Cardiac fibroblast (primary cell): ENCODE measurements around the gene PGGT1B.
A peak's percentile ranks its signal among the peaks of the same experiment; 100 is the strongest.

Source experiments
- DNase-seq, 2 donors: peaks; one replicate each; pipeline versions ENCODE4 v3.0.0 to v3.0.0-alpha.2; 2010; ENCODE audit warnings: low read depth in 2 of 2
- H3K4me3 ChIP-seq, 2 donors: replicated peaks in 1 of 2; 1 replicate in 1 of 2; 2 replicates in 1 of 2; pipeline ENCODE4 v1.5.1; 2011; ENCODE audit warnings: low read depth in 2 of 2, low read length in 2 of 2, mild to moderate bottlenecking in 2 of 2, moderate library complexity in 1 of 2
- TF ChIP-seq, protein P1 (sequence below): IDR thresholded peaks from one replicate; pipeline ENCODE4 v1.5.1; 2011; ENCODE audit warnings: low read depth, mild to moderate bottlenecking, low read length, inconsistent platforms

Gene PGGT1B

DNA sequence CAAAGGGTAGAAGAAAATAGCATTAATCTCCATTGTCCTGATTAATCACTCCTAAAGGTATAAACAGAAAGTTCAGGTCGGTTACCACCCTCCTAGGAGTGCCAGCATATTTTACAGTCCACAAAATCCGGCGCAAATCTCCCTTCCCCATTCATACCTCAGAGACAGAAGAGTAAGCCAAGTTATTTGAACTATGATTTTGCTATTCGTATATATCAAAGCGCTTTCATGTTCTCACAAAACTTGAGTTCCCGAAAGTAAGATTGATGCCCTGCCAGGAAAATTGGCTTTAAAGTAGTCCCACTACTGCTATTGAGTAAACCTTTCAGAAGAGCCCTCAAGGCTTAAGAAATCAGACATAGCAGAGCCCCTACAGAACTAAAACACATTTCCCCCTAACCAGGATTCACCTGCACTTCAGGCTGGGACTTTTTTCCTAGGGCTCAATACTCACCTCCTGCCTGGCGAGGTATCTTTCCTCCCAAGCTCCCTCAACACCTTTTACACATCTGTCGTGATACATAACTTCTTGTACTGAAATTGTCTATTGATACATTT is 71.1 kb downstream of the PGGT1B start:
- no peak overlapping the region for H3K4me3 ChIP-seq
- DNase-seq = no peak
- TF ChIP-seq, protein P1, sequence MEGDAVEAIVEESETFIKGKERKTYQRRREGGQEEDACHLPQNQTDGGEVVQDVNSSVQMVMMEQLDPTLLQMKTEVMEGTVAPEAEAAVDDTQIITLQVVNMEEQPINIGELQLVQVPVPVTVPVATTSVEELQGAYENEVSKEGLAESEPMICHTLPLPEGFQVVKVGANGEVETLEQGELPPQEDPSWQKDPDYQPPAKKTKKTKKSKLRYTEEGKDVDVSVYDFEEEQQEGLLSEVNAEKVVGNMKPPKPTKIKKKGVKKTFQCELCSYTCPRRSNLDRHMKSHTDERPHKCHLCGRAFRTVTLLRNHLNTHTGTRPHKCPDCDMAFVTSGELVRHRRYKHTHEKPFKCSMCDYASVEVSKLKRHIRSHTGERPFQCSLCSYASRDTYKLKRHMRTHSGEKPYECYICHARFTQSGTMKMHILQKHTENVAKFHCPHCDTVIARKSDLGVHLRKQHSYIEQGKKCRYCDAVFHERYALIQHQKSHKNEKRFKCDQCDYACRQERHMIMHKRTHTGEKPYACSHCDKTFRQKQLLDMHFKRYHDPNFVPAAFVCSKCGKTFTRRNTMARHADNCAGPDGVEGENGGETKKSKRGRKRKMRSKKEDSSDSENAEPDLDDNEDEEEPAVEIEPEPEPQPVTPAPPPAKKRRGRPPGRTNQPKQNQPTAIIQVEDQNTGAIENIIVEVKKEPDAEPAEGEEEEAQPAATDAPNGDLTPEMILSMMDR = no peak

DNA sequence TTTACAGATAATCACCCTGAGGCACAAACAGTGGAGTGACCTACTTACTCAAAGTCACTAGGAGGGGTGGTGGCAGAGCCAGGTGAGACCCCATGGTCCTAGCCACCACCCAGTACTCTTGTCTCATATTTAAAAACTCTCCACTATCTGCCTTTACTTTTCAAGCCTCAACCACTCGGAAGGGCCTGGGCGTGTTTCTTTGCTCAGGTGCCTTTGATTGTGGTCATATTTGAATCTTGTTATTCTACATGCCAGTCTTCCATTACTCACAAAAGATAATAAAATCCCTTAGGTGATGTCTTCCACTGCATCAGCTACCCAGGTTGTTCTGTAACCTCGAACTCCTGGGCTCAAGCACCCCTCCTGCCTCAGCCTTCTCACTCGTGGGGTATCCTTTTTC is 72.3 kb downstream of the PGGT1B start:
- H3K4me3 ChIP-seq = no peak overlapping the region
- DNase-seq = no peak
- TF ChIP-seq, protein P1 = no peak

DNA sequence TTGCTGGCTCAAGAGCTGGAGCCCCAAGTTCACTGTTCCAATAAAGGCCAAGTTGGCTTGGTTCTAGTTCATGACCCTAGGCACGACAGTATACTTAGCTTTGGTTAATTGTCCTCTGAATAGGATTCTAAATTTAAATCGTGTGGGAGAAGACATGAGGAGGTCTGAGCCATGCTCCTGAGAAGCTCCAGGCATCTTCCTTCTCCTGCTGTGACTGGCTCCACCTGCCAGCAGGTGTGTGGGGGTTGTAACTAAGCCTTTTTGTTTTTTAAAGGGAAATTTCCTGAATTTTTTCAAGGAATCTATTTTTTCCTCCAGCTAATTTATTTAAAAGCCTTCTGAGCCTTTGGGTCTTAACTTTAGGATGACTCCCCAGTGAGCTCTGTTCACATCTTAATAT is 72.8 kb downstream of the PGGT1B start:
- DNase-seq = no peak
- H3K4me3 ChIP-seq = no peak overlapping the region
- TF ChIP-seq, protein P1 = no peak

DNA sequence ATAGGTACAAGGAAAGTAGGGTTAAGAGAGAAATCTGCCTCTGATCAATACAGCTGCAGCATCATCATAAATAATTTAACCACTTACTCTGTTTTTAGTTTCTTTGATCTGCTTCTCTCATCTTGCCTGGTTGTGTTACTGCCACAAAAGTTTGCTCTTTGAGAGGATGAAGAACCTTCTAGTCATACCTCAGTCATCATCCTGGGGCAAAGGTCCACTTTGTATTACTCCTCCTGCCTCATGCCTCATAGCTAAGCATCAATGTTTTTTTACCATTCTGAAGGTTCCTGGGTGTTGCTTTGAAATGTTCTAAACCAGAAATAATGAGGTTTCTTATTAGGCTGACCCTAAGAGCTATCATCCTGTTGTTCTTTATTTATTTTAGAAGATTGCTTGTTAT is 75.9 kb downstream of the PGGT1B start:
- TF ChIP-seq, protein P1 = no peak
- peak in 1 of 2 donors; percentile 22 for DNase-seq
- H3K4me3 ChIP-seq = no peak overlapping the region

DNA sequence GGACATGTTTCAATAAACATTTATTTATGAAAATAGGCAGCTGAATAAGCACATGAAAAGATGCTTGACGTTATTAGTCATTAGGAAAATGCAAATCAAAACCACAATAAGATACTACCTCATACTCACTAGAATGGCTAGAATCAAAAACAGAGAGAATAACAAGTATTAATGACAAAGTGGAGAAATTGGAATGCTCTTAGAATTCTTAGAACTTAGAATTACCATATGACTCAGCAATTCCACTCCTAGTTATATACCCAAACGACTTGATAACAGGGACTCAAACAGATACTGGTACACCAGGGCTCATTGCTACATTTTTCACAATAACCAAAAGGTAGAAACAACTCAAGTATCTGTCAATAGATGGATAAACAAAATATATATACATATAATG is 77.9 kb downstream of the PGGT1B start:
- H3K4me3 ChIP-seq = no peak overlapping the region
- DNase-seq = peak in 1 of 2 donors; percentile 46
- TF ChIP-seq, protein P1 = no peak

DNA sequence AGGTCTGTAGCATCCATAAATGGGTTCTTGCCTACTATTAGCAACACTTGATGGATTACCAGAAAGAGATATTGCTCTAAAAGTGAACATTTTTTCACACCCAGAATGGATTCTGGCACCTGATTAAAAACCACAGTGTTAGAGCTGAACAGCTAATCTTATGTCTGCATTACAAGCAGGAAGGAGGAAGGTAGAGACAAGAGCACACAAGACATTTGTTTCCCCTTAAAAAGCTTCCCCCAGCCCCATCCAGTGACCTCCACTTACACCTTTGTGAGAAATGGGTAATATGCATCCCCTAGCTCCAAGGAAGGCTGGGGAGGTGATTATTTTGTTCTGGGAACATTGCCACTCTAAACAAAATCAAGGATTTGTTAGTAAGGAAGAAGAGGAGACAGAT is 80.9 kb downstream of the PGGT1B start:
- H3K4me3 ChIP-seq = no peak overlapping the region
- no peak for DNase-seq
- TF ChIP-seq, protein P1 = no peak

DNA sequence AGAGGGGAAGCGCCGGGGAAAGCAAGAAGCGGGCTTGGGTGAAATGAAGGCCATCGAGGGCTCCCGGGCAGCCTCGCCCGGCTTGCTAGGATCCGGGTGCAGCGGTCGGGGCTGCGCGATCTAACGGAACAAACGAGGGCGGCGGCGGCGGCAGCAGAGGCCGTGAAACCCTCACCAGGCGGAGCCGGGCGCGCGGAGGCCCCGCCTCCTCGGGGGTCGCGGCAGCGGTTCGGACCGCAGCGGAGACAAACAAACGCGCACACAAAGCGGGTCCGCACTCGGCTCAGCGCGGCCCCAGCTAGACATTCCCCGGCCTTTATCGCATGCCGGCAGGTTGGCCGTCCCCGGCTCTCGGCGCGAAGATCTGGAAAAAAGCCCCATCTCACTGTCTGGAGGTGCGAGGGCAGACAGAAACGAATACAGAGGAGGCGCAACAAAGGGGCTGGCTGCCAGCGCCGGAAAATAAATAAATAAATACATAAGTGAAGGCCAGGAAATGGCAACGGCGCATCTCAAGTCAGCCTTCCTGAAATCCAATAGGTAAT is 82.4 kb downstream of the PGGT1B start:
- DNase-seq = peak; percentile 11 to 23
- peak overlapping the region; percentile 42 to 48 for H3K4me3 ChIP-seq
- TF ChIP-seq, protein P1 = no peak
